HCT116 (cell line): ENCODE results near the gene CYP26B1. TPM values are rescaled to one million over a fixed set of nuclear protein-coding genes. Genes with fewer than 3 reads are reported as not detected.

ENCODE experiments used
- ATAC-seq: fragments of 200-7000 bp; cut with Tn5 transposase; 2 replicates; pipeline ENCODE4 v1.9.1; 2020; ENCODE audit warnings: mild to moderate bottlenecking, moderate library complexity
- BruUV-seq: library from RNA; stranded (reverse); fragments of 400-500 nt; replicated peaks from 2 replicates; lab custom pipeline; 2021; lab: Mats Ljungman, UMichigan
- CTCF ChIA-PET: fragments of 300-600 bp; sonication (Branson Sonifier 250); formaldehyde crosslinking; loops from one replicate; lab custom pipeline; 2021; ENCODE audit warnings: antibody characterized with exemption; lab: Charles Lee
- POLR2A ChIA-PET: fragments of 300-600, 350-600 bp; sonication (Branson Sonifier 250); formaldehyde crosslinking; loops from one replicate; lab custom pipeline; 2021; ENCODE audit warnings: antibody characterized with exemption; lab: Charles Lee
- RAD21 ChIA-PET, 2 experiments: fragments of 300-600 bp; sonication (Branson Sonifier 250); formaldehyde crosslinking; loops; one replicate each; lab custom pipeline; 2023; ENCODE audit warnings: low total read pairs in 2 of 2; ENCODE audit not compliant: uncharacterized antibody in 2 of 2, unreplicated experiment in 2 of 2, low non-redundant PET in 1 of 2; lab: Charles Lee
- DNase-seq: peaks from one replicate; pipeline ENCODE4 v3.0.0-alpha.2; 2010; ENCODE audit warnings: low read depth, low spot score
- H2AFZ ChIP-seq: fragments of 200-600 bp; shearing (Covaris generic), sonication (generic); 2 replicates; pipeline ENCODE4 v1.6.1; 2017; ENCODE audit warnings: low read depth, mixed run types, mixed read lengths, antibody characterized with exemption, low read length; ENCODE audit not compliant: poor library complexity, severe bottlenecking
- H3K27ac ChIP-seq: 2 replicates; pipeline ENCODE4 v1.5.1; 2012; ENCODE audit warnings: low read depth, low read length
- H3K27me3 ChIP-seq: fragments of 200-600 bp; sonication (generic); 2 replicates; pipeline ENCODE4 v1.6.1; 2016; ENCODE audit warnings: mixed run types, low read length, mixed read lengths; ENCODE audit not compliant: insufficient read depth
- H3K36me3 ChIP-seq, 2 experiments: fragments of 200-500 bp in 1 of 2; fragments of 200-600 bp in 1 of 2; sonication (Bioruptor generic) in 1 of 2; sonication (generic) in 1 of 2; 2 replicates each; pipeline versions ENCODE4 v1.5.1 to v1.6.1; 2014 to 2016; ENCODE audit warnings: low read length in 2 of 2, inconsistent platforms in 1 of 2, mixed read lengths in 1 of 2, mixed run types in 1 of 2; ENCODE audit not compliant: insufficient read depth in 2 of 2, control insufficient read depth in 1 of 2
- H3K4me1 ChIP-seq, 2 experiments: fragments of 200-600 bp in 1 of 2; sonication (generic) in 1 of 2; 2 replicates each; pipeline versions ENCODE4 v1.5.1 to v1.6.1; 2012 to 2017; ENCODE audit warnings: low read length in 2 of 2, inconsistent platforms in 1 of 2, mild to moderate bottlenecking in 1 of 2, mixed read lengths in 1 of 2, mixed run types in 1 of 2, moderate library complexity in 1 of 2; ENCODE audit not compliant: insufficient read depth in 2 of 2, control insufficient read depth in 1 of 2
- H3K4me2 ChIP-seq: fragments of 200-600 bp; sonication (generic); 2 replicates; pipeline ENCODE4 v1.6.1; 2017; ENCODE audit warnings: mixed run types, low read length, mixed read lengths
- H3K4me3 ChIP-seq, 2 experiments: fragments of 200-600 bp in 1 of 2; sonication (generic) in 1 of 2; replicated peaks in 1 of 2; 2 replicates each; pipeline ENCODE4 v1.5.1; 2011 to 2016; ENCODE audit warnings: low read length in 2 of 2, control low read depth in 1 of 2, low read depth in 1 of 2, mild to moderate bottlenecking in 1 of 2, mixed read lengths in 1 of 2, mixed run types in 1 of 2
- H3K79me2 ChIP-seq: fragments of 200-600 bp; sonication (generic); 2 replicates; pipeline ENCODE4 v1.6.1; 2017; ENCODE audit warnings: mild to moderate bottlenecking, mixed run types, low read length, moderate library complexity, mixed read lengths; ENCODE audit not compliant: insufficient read depth
- H3K9ac ChIP-seq: fragments of 200-600 bp; sonication (generic); 2 replicates; pipeline ENCODE4 v1.6.1; 2016; ENCODE audit warnings: low read length, mixed read lengths
- H3K9me2 ChIP-seq: fragments of 200-600 bp; sonication (generic), shearing (Covaris generic); 2 replicates; pipeline ENCODE4 v1.6.1; 2017; ENCODE audit warnings: mixed run types, mild to moderate bottlenecking, moderate library complexity; ENCODE audit not compliant: insufficient read depth
- H3K9me3 ChIP-seq, 2 experiments: fragments of 200-500 bp in 1 of 2; fragments of 200-600 bp in 1 of 2; sonication (Bioruptor generic) in 1 of 2; sonication (generic) in 1 of 2; 2 replicates each; pipeline ENCODE4 v1.6.1; 2014 to 2017; ENCODE audit warnings: low read length in 2 of 2, mixed read lengths in 2 of 2, inconsistent platforms in 1 of 2, low read depth in 1 of 2, mild to moderate bottlenecking in 1 of 2, mixed run types in 1 of 2, moderate library complexity in 1 of 2; ENCODE audit not compliant: control insufficient read depth in 1 of 2, insufficient read depth in 1 of 2
- H4K20me1 ChIP-seq: fragments of 200-600 bp; sonication (generic), shearing (Covaris generic); 2 replicates; pipeline ENCODE4 v1.6.1; 2017; ENCODE audit warnings: mixed run types, mild to moderate bottlenecking, moderate library complexity; ENCODE audit not compliant: insufficient read depth
- ATF3 ChIP-seq: IDR thresholded peaks from 2 replicates; pipeline ENCODE4 v1.6.1; 2012
- CBX3 ChIP-seq: IDR thresholded peaks from 2 replicates; pipeline ENCODE4 v1.6.1; 2012; ENCODE audit warnings: low read depth
- CEBPB ChIP-seq: IDR thresholded peaks from 2 replicates; pipeline ENCODE4 v1.6.1; 2012; ENCODE audit warnings: low read depth
- CTCF ChIP-seq, 3 experiments: fragments of 200-600 bp in 1 of 3; sonication (generic) in 1 of 3; IDR thresholded peaks in 2 of 3; conservative IDR thresholded peaks in 1 of 3; 2 replicates each; pipeline ENCODE4 v1.5.1; 2012 to 2017; ENCODE audit warnings: low read depth in 2 of 3, low read length in 2 of 3, antibody characterized with exemption in 1 of 3, borderline replicate concordance in 1 of 3, control low read depth in 1 of 3, mild to moderate bottlenecking in 1 of 3, mixed read lengths in 1 of 3, mixed run types in 1 of 3, moderate library complexity in 1 of 3; ENCODE audit not compliant: insufficient read depth in 1 of 3
- REST ChIP-seq: IDR thresholded peaks from 2 replicates; pipeline ENCODE4 v1.6.1; 2012; ENCODE audit warnings: low read depth
- SIN3A ChIP-seq: IDR thresholded peaks from 2 replicates; pipeline ENCODE4 v1.6.1; 2012; ENCODE audit warnings: low read depth
- SRF ChIP-seq: IDR thresholded peaks from 2 replicates; pipeline ENCODE4 v1.6.1; 2012; ENCODE audit warnings: low read depth
- TCF7L2 ChIP-seq: IDR thresholded peaks from 2 replicates; pipeline ENCODE4 v1.7.0; 2011; ENCODE audit warnings: borderline replicate concordance, inconsistent platforms; ENCODE audit not compliant: insufficient read depth, insufficient read length; ENCODE audit errors: extremely low read depth
- ZFX ChIP-seq: fragments of 450-650 bp; IDR thresholded peaks from 2 replicates; pipeline ENCODE4 v1.6.1; 2017
- ZNF274 ChIP-seq: fragments of 200-500 bp; sonication (Bioruptor generic); IDR thresholded peaks from 2 replicates; pipeline ENCODE4 v1.6.1; 2014; ENCODE audit warnings: mild to moderate bottlenecking, low read depth, low read length, inconsistent platforms
- intact Hi-C: fragments of 100-400 bp; cut with micrococcal nuclease; formaldehyde crosslinking; loops from 2 replicates; pipeline ENCODE4 v1.10.0; 2022
- total RNA-seq: library from RNA; stranded (reverse); gene quantifications from one replicate; pipeline ENCODE4 v1.2.1, GENCODE V29; 2021; ENCODE audit not compliant: unreplicated experiment

CYP26B1 gene
- total RNA-seq, 1 experiment from 2014 or later, result 21.1 TPM

GRCh38 chr2:72165792-72166191, 18.1 kb upstream of the CYP26B1 start:
- H3K9me3 ChIP-seq, result no peaks in the 10 kb centered on the region
- CTCF ChIA-PET, result no interaction called here
- no peak overlapping the region for H3K9ac ChIP-seq
- no peak overlapping the region for H3K4me3 ChIP-seq
- RAD21 ChIA-PET, result no interaction called here
- H2AFZ ChIP-seq, result no peak overlapping the region
- no peak overlapping the region for H3K27ac ChIP-seq
- no peaks in the 10 kb centered on the region for H3K27me3 ChIP-seq
- intact Hi-C loops, result no loop called here
- no peaks in the 10 kb centered on the region for H3K4me1 ChIP-seq
- no peak for TF ChIP-seq CBX3
- no peak for TF ChIP-seq SRF
- TF ChIP-seq CTCF (IDR thresholded peaks at IDR 0.05 in 2 of 3, conservative IDR thresholded peaks at IDR 0.05 in 1 of 3; ENCODE audit: borderline replicate concordance in 1 of 3, insufficient read depth in 1 of 3, low read depth in 2 of 3, low read length in 2 of 3), result no peak
- no peak for TF ChIP-seq ZNF274
- TF ChIP-seq TCF7L2, result no peak
- TF ChIP-seq SIN3A, result no peak
- TF ChIP-seq ATF3, result no peak
- TF ChIP-seq ZFX, result no peak
- TF ChIP-seq REST, result no peak
- TF ChIP-seq CEBPB, result no peak
- ATAC-seq (no peak), DNase-seq (no peak)
- BruUV-seq, result no TSS peak
- no peaks in the 10 kb centered on the region for H3K36me3 ChIP-seq
- no peak overlapping the region for H3K4me2 ChIP-seq
- H3K79me2 ChIP-seq, result no peaks in the 10 kb centered on the region
- H4K20me1 ChIP-seq, result no peaks in the 10 kb centered on the region
- no peaks in the 10 kb centered on the region for H3K9me2 ChIP-seq
- POLR2A ChIA-PET, result no interaction called here
